ENCODE data around the gene TH. TPM values are rescaled to one million over a fixed set of nuclear protein-coding genes. Genes with fewer than 3 reads are reported as not detected.

TH gene
- total RNA-seq, result not detected

DNA sequence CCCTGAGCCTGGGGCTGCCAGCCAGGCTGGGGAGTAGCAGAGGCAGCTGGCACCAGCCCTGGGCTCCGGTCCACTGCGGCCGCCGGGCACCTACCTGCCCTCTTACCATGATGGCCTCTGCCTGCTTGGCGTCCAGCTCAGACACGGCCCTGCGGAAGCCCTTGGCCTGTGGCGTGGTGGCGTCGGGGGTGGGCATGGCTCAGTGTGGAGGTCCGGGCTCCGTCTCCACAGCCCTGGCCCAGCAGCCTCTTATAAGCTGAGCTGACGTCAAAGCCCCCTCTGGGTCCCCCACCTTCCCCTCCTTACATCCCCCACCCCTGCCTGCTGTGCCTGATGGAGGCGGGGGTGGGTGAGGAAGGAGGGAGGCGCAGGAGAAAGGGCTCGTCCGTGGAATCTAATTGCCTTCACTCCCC, at the start of gene TH:
TSS of gene TH (minus strand) at position 225 of the 413 bp plus-strand sequence. CDS start at position 196, 29 bp downstream.
- Histone ChIP-seq H3K36me3 (no peaks in the 10 kb centered on the region), H3K9me3 (no peaks in the 10 kb centered on the region), H3K4me1 (no peaks in the 10 kb centered on the region), H3K27me3 (peaks cover 0 to 22% of the 10 kb centered on the region in 2 donors), H3K4me3 (no peak within 1 kb of the TSS), H3K27ac (no peak within 1 kb of the TSS)
- intact Hi-C loops (cut with DNase I; ENCODE audit: low total_unique reads), result no loop called here
- DNase-seq (ENCODE audit: low spot score in 2 of 2), result no peak
- TF ChIP-seq, protein P1, sequence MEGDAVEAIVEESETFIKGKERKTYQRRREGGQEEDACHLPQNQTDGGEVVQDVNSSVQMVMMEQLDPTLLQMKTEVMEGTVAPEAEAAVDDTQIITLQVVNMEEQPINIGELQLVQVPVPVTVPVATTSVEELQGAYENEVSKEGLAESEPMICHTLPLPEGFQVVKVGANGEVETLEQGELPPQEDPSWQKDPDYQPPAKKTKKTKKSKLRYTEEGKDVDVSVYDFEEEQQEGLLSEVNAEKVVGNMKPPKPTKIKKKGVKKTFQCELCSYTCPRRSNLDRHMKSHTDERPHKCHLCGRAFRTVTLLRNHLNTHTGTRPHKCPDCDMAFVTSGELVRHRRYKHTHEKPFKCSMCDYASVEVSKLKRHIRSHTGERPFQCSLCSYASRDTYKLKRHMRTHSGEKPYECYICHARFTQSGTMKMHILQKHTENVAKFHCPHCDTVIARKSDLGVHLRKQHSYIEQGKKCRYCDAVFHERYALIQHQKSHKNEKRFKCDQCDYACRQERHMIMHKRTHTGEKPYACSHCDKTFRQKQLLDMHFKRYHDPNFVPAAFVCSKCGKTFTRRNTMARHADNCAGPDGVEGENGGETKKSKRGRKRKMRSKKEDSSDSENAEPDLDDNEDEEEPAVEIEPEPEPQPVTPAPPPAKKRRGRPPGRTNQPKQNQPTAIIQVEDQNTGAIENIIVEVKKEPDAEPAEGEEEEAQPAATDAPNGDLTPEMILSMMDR (IDR thresholded peaks at IDR 0.05), result no peak
- TF ChIP-seq POLR2AphosphoS5 (IDR thresholded peaks at IDR 0.05) (no peak), POLR2A (IDR thresholded peaks at IDR 0.05) (no peak)

DNA sequence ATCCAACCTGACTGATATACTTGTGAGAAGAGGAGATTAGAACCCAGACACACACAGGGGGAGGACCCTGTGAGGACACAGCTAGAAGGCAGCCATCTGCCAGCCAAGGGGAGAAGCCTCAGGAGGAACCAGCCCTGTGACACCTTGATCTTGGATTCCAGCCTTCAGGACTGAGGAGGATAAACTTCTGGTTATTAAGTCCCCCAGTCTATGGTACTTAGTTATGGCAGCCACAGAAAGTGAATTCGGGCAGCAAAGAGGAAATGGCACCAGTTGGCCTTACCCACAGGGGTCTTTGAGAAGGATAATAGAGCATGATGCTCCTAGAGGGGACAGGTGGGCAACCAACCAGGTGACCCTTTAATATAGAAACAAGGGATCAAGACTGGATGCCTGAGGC, 49.4 kb upstream of the TH start:
- Histone ChIP-seq H3K27me3 (no peaks in the 10 kb centered on the region), H3K4me3 (no peak overlapping the region), H3K4me1 (no peaks in the 10 kb centered on the region), H3K36me3 (no peaks in the 10 kb centered on the region), H3K27ac (no peak overlapping the region), H3K9me3 (no peaks in the 10 kb centered on the region)
- no peak for DNase-seq (ENCODE audit: low spot score in 2 of 2)
- TF ChIP-seq, protein P1 (IDR thresholded peaks at IDR 0.05), result no peak
- TF ChIP-seq POLR2AphosphoS5 (IDR thresholded peaks at IDR 0.05) (no peak), POLR2A (IDR thresholded peaks at IDR 0.05) (no peak)
- intact Hi-C loops (cut with DNase I; ENCODE audit: low total_unique reads), result no loop called here

DNA sequence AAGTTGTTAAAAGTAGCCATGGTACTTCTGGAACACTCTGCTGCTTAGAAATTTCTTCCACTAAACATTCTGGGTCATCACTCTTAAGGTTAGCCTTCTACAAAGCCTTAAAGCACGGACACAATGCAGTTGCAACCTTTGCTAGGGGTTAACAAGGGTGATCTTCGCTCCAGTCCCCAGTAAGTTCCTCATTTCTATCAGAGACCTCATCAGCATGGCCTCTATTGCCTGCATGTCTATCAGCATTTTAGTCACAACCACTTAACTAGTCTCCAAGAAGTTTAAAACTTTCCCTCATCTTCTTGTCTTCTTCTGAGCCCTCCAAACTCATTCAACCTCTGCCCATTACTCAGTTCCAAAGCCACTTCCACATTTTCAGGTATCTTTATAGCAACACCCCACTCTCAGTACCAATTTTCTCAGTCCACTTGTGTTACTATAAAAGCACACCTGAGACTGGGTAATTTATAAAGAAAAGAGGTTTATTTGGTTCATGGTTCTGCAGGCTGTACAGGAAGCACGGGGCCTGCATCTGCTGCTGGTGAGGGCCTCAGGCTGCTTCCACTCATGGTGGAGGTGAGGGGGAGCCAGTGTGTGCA, 48.7 kb upstream of the TH start:
- Histone ChIP-seq H3K36me3 (no peaks in the 10 kb centered on the region), H3K9me3 (no peaks in the 10 kb centered on the region), H3K27ac (no peak overlapping the region), H3K27me3 (no peaks in the 10 kb centered on the region), H3K4me1 (no peaks in the 10 kb centered on the region), H3K4me3 (no peak overlapping the region)
- intact Hi-C loops (cut with DNase I; ENCODE audit: low total_unique reads), result no loop called here
- no peak for TF ChIP-seq POLR2A (IDR thresholded peaks at IDR 0.05)
- TF ChIP-seq, protein P1 (IDR thresholded peaks at IDR 0.05), result no peak
- TF ChIP-seq POLR2AphosphoS5 (IDR thresholded peaks at IDR 0.05), result no peak
- no peak for DNase-seq (ENCODE audit: low spot score in 2 of 2)

DNA sequence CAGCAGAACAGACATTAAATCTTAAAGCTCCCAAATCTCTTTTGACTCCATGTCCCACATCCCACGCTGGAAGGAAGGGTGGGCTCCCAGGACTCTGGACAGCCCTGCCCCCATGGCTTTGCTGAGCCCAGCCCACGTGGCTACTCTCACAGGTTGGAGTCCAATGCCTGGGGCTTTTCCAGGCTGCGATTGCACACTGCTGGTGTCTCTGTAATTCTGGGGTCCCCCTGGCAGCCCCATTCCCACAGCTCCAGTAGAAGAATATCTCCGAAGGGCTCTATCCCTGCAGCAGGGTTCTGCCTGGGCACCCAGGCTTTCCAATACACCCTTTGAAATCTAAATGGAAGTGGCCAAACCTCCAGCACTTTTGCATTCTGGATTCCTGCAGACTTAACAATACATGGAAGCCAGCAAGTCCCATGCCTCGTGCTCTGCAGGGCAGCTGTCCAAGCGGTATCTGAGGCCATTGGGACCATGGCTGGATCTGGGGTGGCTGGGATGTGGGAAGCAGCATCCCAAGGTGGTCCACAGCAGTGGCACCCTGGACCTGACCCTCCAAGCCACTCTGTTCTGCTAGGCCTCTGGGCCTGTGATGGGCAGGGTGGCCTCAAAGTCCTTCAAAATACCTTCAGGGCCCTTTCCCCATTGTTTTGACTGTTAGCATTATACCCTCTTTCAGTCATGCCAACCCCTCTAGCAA, 47.9 kb upstream of the TH start:
- intact Hi-C loops (cut with DNase I; ENCODE audit: low total_unique reads), result no loop called here
- no peak overlapping the region for H3K4me3 ChIP-seq
- no peaks in the 10 kb centered on the region for H3K4me1 ChIP-seq
- TF ChIP-seq POLR2AphosphoS5 (IDR thresholded peaks at IDR 0.05) (no peak), POLR2A (IDR thresholded peaks at IDR 0.05) (no peak)
- TF ChIP-seq, protein P1 (IDR thresholded peaks at IDR 0.05), result no peak
- no peaks in the 10 kb centered on the region for H3K9me3 ChIP-seq
- no peaks in the 10 kb centered on the region for H3K27me3 ChIP-seq
- DNase-seq (ENCODE audit: low spot score in 2 of 2), result peak; percentile 12 to 22
- H3K36me3 ChIP-seq, result no peaks in the 10 kb centered on the region
- no peak overlapping the region for H3K27ac ChIP-seq

DNA sequence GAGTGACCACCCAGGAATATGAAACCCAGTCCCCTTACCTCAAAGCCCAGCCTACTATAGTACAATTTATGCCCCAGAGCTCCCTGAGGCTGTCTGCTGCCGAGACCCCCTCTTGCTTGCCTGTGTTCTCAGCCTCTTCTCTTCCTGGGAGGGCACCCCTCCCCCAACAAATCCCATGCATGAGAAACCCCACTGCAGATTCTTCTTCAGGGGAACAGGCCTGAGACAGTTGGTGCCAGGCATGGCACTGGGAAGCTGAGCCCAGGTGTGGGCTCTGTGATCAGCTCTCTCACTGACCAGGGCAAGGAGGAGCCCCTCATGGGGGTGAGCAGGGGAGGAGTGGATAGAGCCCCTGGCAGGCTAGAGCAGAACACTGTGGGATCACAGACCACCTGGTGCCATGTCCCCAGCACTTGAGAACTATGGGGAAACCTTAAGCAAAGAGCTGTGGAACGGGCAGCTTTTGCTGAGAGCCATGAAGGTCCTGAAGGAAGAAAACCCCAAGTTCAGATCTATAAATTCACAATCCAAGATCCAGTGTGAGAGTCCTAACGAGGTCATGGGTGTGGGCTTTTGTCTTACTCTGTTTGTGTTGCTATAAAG, 46.5 kb upstream of the TH start:
- Histone ChIP-seq H3K4me3 (no peak overlapping the region), H3K36me3 (no peaks in the 10 kb centered on the region), H3K27ac (no peak overlapping the region), H3K27me3 (no peaks in the 10 kb centered on the region), H3K4me1 (no peaks in the 10 kb centered on the region), H3K9me3 (no peaks in the 10 kb centered on the region)
- DNase-seq (ENCODE audit: low spot score in 2 of 2), result peak in 1 of 2 donors; percentile 34
- intact Hi-C loops (cut with DNase I; ENCODE audit: low total_unique reads), result no loop called here
- TF ChIP-seq POLR2A (IDR thresholded peaks at IDR 0.05), result no peak
- no peak for TF ChIP-seq POLR2AphosphoS5 (IDR thresholded peaks at IDR 0.05)
- TF ChIP-seq, protein P1 (IDR thresholded peaks at IDR 0.05), result no peak

Measured in breast epithelium (tissue), 4 donors.